ENCODE measurements around the gene TRPM2. TPM values are rescaled to one million over a fixed set of nuclear protein-coding genes. Genes with fewer than 3 reads are reported as not detected.

TRPM2 gene
- total RNA-seq, 4 donors from 2014 or later: 0.40 to 6.9 (median 2.5) TPM

- Histone ChIP-seq H3K4me1 (no peaks in the 10 kb centered on the region), H3K27ac (no peak overlapping the region), H3K36me3 (no peaks in the 10 kb centered on the region), H3K4me3 (no peak overlapping the region), H3K27me3 (no peaks in the 10 kb centered on the region), H3K9me3 (no peaks in the 10 kb centered on the region)
- no peak for DNase-seq
- 81 to 89% methylated on average over 7 to 9 of the region's 25 CpGs for WGBS, 2 donors
- intact Hi-C loops (cut with DNase I): no loop called here
- TF ChIP-seq POLR2A (IDR thresholded peaks at IDR 0.05) (no peak), CTCF (IDR thresholded peaks at IDR 0.05) (no peak)
Observed at GRCh38 chr21:44462086-44462833, 108.8 kb downstream of the TRPM2 start.

GRCh38 chr21:44462834-44463200 lies 109.4 kb downstream of the TRPM2 start:
- no peaks in the 10 kb centered on the region for H3K4me1 ChIP-seq
- no peak for DNase-seq
- no peak for TF ChIP-seq CTCF (IDR thresholded peaks at IDR 0.05)
- TF ChIP-seq POLR2A (IDR thresholded peaks at IDR 0.05): no peak
- H3K4me3 ChIP-seq: no peak overlapping the region
- H3K9me3 ChIP-seq: no peaks in the 10 kb centered on the region
- intact Hi-C loops (cut with DNase I): no loop called here
- no peaks in the 10 kb centered on the region for H3K27me3 ChIP-seq
- no peaks in the 10 kb centered on the region for H3K36me3 ChIP-seq
- WGBS, 2 donors: 90 to 100% methylated on average over 1 to 2 of the region's 11 CpGs
- H3K27ac ChIP-seq: no peak overlapping the region

- Histone ChIP-seq H3K4me1 (no peaks in the 10 kb centered on the region), H3K36me3 (no peaks in the 10 kb centered on the region), H3K27ac (no peak overlapping the region), H3K9me3 (no peaks in the 10 kb centered on the region), H3K27me3 (no peaks in the 10 kb centered on the region), H3K4me3 (no peak overlapping the region)
- intact Hi-C loops (cut with DNase I): no loop called here
- TF ChIP-seq POLR2A (IDR thresholded peaks at IDR 0.05) (no peak), CTCF (IDR thresholded peaks at IDR 0.05) (no peak)
- 69 to 87% methylated on average over 13 to 20 of the region's 30 CpGs for WGBS, 2 donors
- no peak for DNase-seq
Observed at GRCh38 chr21:44463724-44464123, 110.3 kb downstream of the TRPM2 start.

- DNase-seq: no peak
- H3K4me3 ChIP-seq: no peak overlapping the region
- intact Hi-C loops (cut with DNase I): no loop called here
- no peak for TF ChIP-seq CTCF (IDR thresholded peaks at IDR 0.05)
- no peak for TF ChIP-seq POLR2A (IDR thresholded peaks at IDR 0.05)
- no peaks in the 10 kb centered on the region for H3K4me1 ChIP-seq
- no peaks in the 10 kb centered on the region for H3K36me3 ChIP-seq
- WGBS, 2 donors: 81 to 88% methylated on average over 5 to 9 of the region's 12 CpGs
- H3K27me3 ChIP-seq: no peaks in the 10 kb centered on the region
- no peak overlapping the region for H3K27ac ChIP-seq
- no peaks in the 10 kb centered on the region for H3K9me3 ChIP-seq
Observed at GRCh38 chr21:44464351-44464750, 110.9 kb downstream of the TRPM2 start.

GRCh38 chr21:44466351-44466954 lies 113.0 kb downstream of the TRPM2 start:
- Histone ChIP-seq H3K27me3 (no peaks in the 10 kb centered on the region), H3K4me3 (no peak overlapping the region), H3K9me3 (no peaks in the 10 kb centered on the region), H3K36me3 (no peaks in the 10 kb centered on the region), H3K4me1 (no peaks in the 10 kb centered on the region), H3K27ac (no peak overlapping the region)
- no peak for DNase-seq
- intact Hi-C loops (cut with DNase I): no loop called here
- TF ChIP-seq POLR2A (IDR thresholded peaks at IDR 0.05) (no peak), CTCF (IDR thresholded peaks at IDR 0.05) (no peak)
- 77% methylated on average over 6 of the region's 16 CpGs; no CpG with 5 or more reads in 1 of the 2 donors for WGBS, 2 donors

All from esophagus squamous epithelium (tissue), 5 donors.